ENCODE data around the gene HNRNPR. TPM values are rescaled to one million over a fixed set of nuclear protein-coding genes. Genes with fewer than 3 reads are reported as not detected.
"Not testable (repeated sequence)": the region's sequence is repeated elsewhere in the genome, so short reads cannot be mapped to it uniquely, and the experiment has no call there.

Gene HNRNPR
- total RNA-seq, 1 experiment from 2014 or later = 198 TPM

- ChIA-PET POLR2A (ENCODE audit: unreplicated experiment) (no interaction called here), CTCF (no interaction called here)
- BruUV-seq (replicated peaks) = no TSS peak
- Histone ChIP-seq H3K27me3 (ENCODE audit: insufficient read depth, low read depth) (no peaks in the 10 kb centered on the region), H3K9me2 (ENCODE audit: insufficient read depth) (no peaks in the 10 kb centered on the region), H3K79me2 (ENCODE audit: low read depth) (peaks cover 46% of the 10 kb centered on the region), H2AFZ (no peak overlapping the region), H3K4me3 (no peak overlapping the region), H3K36me3 (ENCODE audit: low read depth) (peaks cover 33% of the 10 kb centered on the region), H3K27ac (no peak overlapping the region), H3K4me1 (replicated peaks; ENCODE audit: insufficient read depth) (no peaks in the 10 kb centered on the region), H3K9me3 (ENCODE audit: insufficient read depth, low read depth) (no peaks in the 10 kb centered on the region), H3K4me2 (no peak overlapping the region), H4K20me1 (ENCODE audit: insufficient read depth) (peaks cover 27% of the 10 kb centered on the region), H3F3A (ENCODE audit: insufficient read depth, low read depth) (peaks cover 10% of the 10 kb centered on the region; the same call in 1 of the 2 replicates)
- intact Hi-C loops (cut with micrococcal nuclease; ENCODE audit: unreplicated experiment) = no loop called here
- no peak for DNase-seq
- no peak for TF ChIP-seq EZH2 (IDR thresholded peaks at IDR 0.05; ENCODE audit: low read depth)
- no peak for TF ChIP-seq CTCF (conservative IDR thresholded peaks at IDR 0.05)
Measured at GRCh38 chr1:23325393-23325792, 18.7 kb downstream of the HNRNPR start.

GRCh38 chr1:23322770-23323169 lies 21.3 kb downstream of the HNRNPR start:
- H3K4me2 ChIP-seq = no peak overlapping the region
- intact Hi-C loops (cut with micrococcal nuclease; ENCODE audit: unreplicated experiment) = no loop called here
- ChIA-PET POLR2A (ENCODE audit: unreplicated experiment) (no interaction called here), CTCF (interaction anchor here (0.7 kb wide), 1 partner anchor 14 kb away, joined by 6 read pairs; no protein-coding TSS in a partner anchor)
- no TSS peak for BruUV-seq (replicated peaks)
- H3K4me3 ChIP-seq = no peak overlapping the region
- H3K9me2 ChIP-seq (ENCODE audit: insufficient read depth) = no peaks in the 10 kb centered on the region
- no peaks in the 10 kb centered on the region for H3K4me1 ChIP-seq (replicated peaks; ENCODE audit: insufficient read depth)
- peaks cover 42% of the 10 kb centered on the region; the same call in 1 of the 2 replicates for H3K79me2 ChIP-seq (ENCODE audit: low read depth)
- TF ChIP-seq CTCF (conservative IDR thresholded peaks at IDR 0.05) (no peak), EZH2 (IDR thresholded peaks at IDR 0.05; ENCODE audit: low read depth) (no peak)
- no peaks in the 10 kb centered on the region for H3K27me3 ChIP-seq (ENCODE audit: insufficient read depth, low read depth)
- H4K20me1 ChIP-seq (ENCODE audit: insufficient read depth) = peaks cover 20% of the 10 kb centered on the region
- H3K9me3 ChIP-seq (ENCODE audit: insufficient read depth, low read depth) = no peaks in the 10 kb centered on the region
- DNase-seq = no peak
- H3F3A ChIP-seq (ENCODE audit: insufficient read depth, low read depth) = peaks cover 10% of the 10 kb centered on the region; the same call in 1 of the 2 replicates
- peaks cover 25% of the 10 kb centered on the region for H3K36me3 ChIP-seq (ENCODE audit: low read depth)
- no peak overlapping the region for H3K27ac ChIP-seq
- no peak overlapping the region for H2AFZ ChIP-seq

GRCh38 chr1:23310280-23310679 lies 33.8 kb downstream of the HNRNPR start:
- Histone ChIP-seq H3K79me2 (ENCODE audit: low read depth) (peaks cover 19% of the 10 kb centered on the region), H3F3A (ENCODE audit: insufficient read depth, low read depth) (peaks cover 33% of the 10 kb centered on the region; the same call in 1 of the 2 replicates), H3K36me3 (ENCODE audit: low read depth) (peaks cover 35% of the 10 kb centered on the region), H4K20me1 (ENCODE audit: insufficient read depth) (peaks cover 12% of the 10 kb centered on the region)
- POLR2A ChIA-PET (ENCODE audit: unreplicated experiment); intact Hi-C loops (cut with micrococcal nuclease; ENCODE audit: unreplicated experiment); H3K27ac ChIP-seq; H2AFZ ChIP-seq; CTCF ChIA-PET; H3K9me2 ChIP-seq (ENCODE audit: insufficient read depth); H3K9me3 ChIP-seq (ENCODE audit: insufficient read depth, low read depth); H3K27me3 ChIP-seq (ENCODE audit: insufficient read depth, low read depth); DNase-seq; H3K4me3 ChIP-seq; H3K4me1 ChIP-seq (replicated peaks; ENCODE audit: insufficient read depth); H3K4me2 ChIP-seq; BruUV-seq (replicated peaks): not testable (repeated sequence)

- H3F3A ChIP-seq (ENCODE audit: insufficient read depth, low read depth) = peaks cover 22% of the 10 kb centered on the region
- H3K9me2 ChIP-seq (ENCODE audit: insufficient read depth) = no peaks in the 10 kb centered on the region
- no peak for TF ChIP-seq CTCF (conservative IDR thresholded peaks at IDR 0.05)
- H3K4me3 ChIP-seq = no peak overlapping the region
- no peak overlapping the region for H2AFZ ChIP-seq
- BruUV-seq (replicated peaks) = no TSS peak
- no peak overlapping the region for H3K27ac ChIP-seq
- ChIA-PET POLR2A (ENCODE audit: unreplicated experiment) (no interaction called here), CTCF (no interaction called here)
- H3K9me3 ChIP-seq (ENCODE audit: insufficient read depth, low read depth) = no peaks in the 10 kb centered on the region
- 0 out of 2 replicates have a peak, but pooled peaks cover under 1% of the 10 kb centered on the region for H4K20me1 ChIP-seq (ENCODE audit: insufficient read depth)
- H3K4me2 ChIP-seq = no peak overlapping the region
- H3K36me3 ChIP-seq (ENCODE audit: low read depth) = peaks cover 26% of the 10 kb centered on the region
- H3K79me2 ChIP-seq (ENCODE audit: low read depth) = no peaks in the 10 kb centered on the region
- intact Hi-C loops (cut with micrococcal nuclease; ENCODE audit: unreplicated experiment) = no loop called here
- no peaks in the 10 kb centered on the region for H3K4me1 ChIP-seq (replicated peaks; ENCODE audit: insufficient read depth)
- H3K27me3 ChIP-seq (ENCODE audit: insufficient read depth, low read depth) = no peaks in the 10 kb centered on the region
- DNase-seq = no peak
Measured at GRCh38 chr1:23304140-23304620, 39.9 kb downstream of the HNRNPR start.

Data from PC-9 (cell line).